AG10803 (cell line): ENCODE results near the gene MGAT5.

Experiments
- DNase-seq: peaks from one replicate; pipeline ENCODE4 v3.0.0; 2010; ENCODE audit warnings: low read depth
- H3K4me3 ChIP-seq: 2 replicates; pipeline ENCODE4 v1.5.1; 2011; ENCODE audit warnings: mild to moderate bottlenecking, low read length, control low read depth
- TF ChIP-seq, protein P1 (sequence below): conservative IDR thresholded peaks from 2 replicates; pipeline ENCODE4 v1.5.1; 2011; ENCODE audit warnings: mild to moderate bottlenecking, low read length, control low read depth, inconsistent platforms

Gene MGAT5

DNA sequence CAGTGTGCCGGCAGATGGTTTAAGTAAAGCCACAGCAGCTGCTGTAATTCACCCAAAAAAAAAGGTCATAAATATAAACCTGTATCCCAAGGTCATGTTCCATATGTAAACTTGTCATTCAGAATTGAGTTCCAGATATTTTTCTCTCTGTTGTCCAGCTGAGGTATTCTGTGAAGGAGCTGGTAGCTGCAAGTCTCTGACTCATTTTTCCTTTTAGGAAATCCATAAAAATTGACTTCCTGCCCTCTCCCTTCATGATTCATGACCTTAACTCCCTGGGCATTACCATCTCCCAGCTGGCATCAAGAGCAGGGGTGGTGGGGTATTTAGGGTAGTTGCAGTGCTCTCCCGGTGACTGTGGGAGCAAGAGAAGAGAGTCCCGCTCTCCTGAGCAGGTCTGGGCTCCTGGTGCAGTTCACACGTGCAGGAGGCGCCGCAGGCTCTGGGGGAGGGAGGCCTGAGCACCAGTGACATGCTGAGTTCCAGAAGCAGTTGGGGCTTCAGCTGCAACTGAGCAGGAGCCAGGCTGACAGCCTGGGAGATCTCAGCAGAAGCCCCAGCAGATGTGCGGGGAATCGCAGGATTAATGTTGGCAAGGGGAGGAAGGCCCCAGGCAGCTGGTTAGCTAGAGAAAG is 192.6 kb downstream of the MGAT5 start:
- TF ChIP-seq, protein P1, sequence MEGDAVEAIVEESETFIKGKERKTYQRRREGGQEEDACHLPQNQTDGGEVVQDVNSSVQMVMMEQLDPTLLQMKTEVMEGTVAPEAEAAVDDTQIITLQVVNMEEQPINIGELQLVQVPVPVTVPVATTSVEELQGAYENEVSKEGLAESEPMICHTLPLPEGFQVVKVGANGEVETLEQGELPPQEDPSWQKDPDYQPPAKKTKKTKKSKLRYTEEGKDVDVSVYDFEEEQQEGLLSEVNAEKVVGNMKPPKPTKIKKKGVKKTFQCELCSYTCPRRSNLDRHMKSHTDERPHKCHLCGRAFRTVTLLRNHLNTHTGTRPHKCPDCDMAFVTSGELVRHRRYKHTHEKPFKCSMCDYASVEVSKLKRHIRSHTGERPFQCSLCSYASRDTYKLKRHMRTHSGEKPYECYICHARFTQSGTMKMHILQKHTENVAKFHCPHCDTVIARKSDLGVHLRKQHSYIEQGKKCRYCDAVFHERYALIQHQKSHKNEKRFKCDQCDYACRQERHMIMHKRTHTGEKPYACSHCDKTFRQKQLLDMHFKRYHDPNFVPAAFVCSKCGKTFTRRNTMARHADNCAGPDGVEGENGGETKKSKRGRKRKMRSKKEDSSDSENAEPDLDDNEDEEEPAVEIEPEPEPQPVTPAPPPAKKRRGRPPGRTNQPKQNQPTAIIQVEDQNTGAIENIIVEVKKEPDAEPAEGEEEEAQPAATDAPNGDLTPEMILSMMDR: no peak
- H3K4me3 ChIP-seq: no peak overlapping the region
- DNase-seq: peak; percentile 40

DNA sequence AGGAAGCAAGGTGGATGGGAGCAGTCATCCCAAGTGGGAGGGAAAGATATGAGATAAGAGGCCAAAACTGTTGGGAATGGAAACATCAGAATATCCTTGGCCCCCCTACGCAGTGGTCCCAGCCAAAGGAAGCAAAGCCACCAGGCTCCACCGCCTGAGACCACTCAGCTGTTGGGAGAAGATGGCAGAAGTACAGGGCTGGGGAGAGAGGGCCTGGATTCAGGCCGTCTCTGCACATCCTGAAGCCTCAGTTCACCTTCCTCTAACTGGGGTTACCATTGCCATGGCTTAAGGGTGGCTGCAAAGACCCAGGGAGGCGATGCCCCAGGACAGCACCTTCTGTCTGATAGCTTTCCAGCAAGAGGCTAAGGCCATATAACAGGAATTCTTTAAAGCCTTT is 193.8 kb downstream of the MGAT5 start:
- TF ChIP-seq, protein P1: no peak
- no peak overlapping the region for H3K4me3 ChIP-seq
- DNase-seq: no peak

DNA sequence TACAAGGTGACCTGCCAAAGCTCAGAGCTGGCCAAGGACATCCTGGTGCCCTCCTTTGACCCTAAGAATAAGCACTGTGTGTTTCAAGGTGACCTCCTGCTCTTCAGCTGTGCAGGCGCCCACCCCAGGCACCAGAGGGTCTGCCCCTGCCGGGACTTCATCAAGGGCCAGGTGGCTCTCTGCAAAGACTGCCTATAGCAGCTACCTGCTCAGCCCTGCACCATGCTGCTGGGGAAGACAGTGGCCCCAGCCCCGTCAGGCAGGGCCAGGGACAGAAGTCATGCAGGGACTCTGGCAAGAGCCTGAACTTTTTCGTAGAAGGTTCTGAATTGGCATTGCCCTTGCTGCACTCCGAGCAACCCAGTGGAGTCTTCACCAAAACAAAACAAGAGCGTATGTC is 194.8 kb downstream of the MGAT5 start:
- TF ChIP-seq, protein P1: no peak
- no peak for DNase-seq
- no peak overlapping the region for H3K4me3 ChIP-seq

DNA sequence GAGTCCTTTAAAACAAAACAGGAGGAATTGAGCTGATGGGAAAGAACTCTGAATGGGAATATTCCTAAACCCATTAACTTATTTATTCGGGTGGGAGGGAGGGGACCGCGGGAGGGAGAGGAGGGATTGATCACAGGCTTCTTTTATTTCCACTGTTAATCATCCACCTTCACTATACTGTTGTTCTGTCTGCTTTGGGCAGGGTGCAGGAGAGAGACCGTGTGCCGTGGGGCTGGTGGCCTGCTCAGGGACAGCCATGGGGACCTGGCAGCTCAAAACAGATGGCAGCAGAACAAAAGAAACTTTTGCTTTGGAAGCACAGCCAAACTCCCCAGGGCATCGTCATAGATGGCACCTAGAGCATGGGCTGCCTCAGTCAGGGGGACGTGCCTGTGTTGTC is 195.3 kb downstream of the MGAT5 start:
- no peak for DNase-seq
- no peak overlapping the region for H3K4me3 ChIP-seq
- TF ChIP-seq, protein P1: no peak

DNA sequence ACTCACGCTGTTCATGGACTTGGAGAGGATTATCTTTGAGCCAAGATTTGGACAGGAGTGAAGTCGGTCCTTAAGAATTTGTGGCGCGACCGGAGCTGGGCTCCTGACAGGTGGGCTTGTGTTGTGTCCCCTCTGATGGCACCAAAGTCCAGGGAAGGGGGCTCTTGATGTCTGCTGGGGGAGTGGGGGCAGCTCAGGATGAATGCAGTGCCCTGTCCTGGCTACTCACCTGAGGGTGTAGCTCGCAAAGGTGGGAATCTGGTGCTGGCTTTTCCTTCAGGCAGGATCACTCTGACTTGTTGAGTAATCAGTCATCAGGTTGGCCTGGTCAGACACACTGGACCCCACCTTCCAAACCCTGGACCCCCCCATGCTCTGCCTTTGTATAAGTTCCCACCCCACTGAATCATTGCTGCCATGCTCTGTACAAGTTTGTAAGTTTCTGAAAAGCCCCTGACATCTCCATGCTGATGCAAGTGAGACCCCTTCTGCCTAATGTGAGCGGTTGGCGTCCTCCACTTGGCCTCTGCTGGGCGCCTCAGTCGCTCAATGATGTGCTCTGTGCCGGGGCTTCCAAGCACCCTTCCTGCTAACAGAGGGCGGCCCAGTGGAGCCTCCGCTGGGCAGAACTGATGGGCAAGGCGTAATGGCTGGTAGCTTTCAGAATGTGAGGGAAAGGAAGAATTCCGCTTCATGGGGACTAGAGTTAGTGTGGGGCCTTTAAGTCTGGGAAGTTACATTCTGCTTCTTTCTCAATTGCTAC is 196.1 kb downstream of the MGAT5 start:
- TF ChIP-seq, protein P1: no peak
- no peak overlapping the region for H3K4me3 ChIP-seq
- no peak for DNase-seq

DNA sequence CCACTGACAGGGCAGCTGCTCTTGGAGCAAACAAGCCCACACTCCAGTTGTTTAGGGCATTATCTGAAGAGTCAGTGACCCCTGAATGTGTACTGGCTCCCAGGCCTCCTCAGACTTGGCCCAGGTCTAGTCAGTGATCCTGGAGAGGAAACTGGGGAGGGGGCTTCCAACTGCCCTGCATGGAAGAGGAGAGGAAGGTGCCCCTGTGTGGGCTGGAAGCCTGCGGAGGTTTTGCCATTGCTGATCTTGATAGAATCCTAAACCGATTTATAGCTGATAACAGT is 197.4 kb downstream of the MGAT5 start:
- TF ChIP-seq, protein P1: no peak
- H3K4me3 ChIP-seq: no peak overlapping the region
- no peak for DNase-seq

DNA sequence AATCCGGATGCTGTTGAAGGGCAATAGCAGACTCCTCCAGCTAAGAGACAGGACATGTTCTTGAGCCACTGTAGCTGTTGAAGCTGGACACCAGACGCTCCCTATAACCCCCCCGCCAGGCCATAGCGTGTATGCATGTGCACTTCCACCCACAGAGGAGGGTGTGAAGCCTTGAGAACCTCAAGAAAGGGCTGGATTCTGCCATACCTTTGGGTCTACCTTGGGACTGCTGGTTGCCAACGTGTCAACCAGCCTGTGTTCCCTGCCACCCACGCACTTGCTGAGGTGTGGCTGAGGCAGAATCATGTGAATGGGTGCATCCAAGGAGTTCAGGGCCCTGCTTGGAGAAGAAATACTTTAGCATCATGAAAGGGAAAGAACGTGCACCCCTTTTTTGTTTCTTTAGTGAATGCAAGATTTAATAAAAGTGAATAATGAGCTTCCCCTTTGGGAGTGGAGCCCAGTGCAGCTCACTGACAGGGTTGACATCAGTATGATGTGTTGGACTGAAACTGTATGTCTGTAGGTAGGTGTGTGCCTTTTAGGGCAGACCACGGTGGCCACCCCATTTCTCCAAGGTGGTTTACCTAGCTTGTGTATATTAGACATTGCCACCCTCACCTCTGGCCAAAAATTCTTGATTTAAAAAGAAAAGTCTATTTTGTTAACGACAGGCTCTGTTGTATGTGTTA is 198.3 kb downstream of the MGAT5 start:
- TF ChIP-seq, protein P1: no peak
- no peak for DNase-seq
- H3K4me3 ChIP-seq: no peak overlapping the region
